WERI-Rb-1 (cell line): ENCODE results near the gene RECK.
"Not testable (repeated sequence)": the region's sequence is repeated elsewhere in the genome, so short reads cannot be mapped to it uniquely, and the experiment has no call there.

Source experiments
- DNase-seq: peaks from one replicate; pipeline ENCODE4 v3.0.0-alpha.2; 2020
- H3K27ac ChIP-seq: fragments of 250-450 bp; sonication (Bioruptor Pico); 2 replicates; pipeline ENCODE4 v1.5.1; 2020; ENCODE audit warnings: mild to moderate bottlenecking, moderate library complexity
- H3K27me3 ChIP-seq: fragments of 250-450 bp; sonication (Bioruptor Pico); 2 replicates; pipeline ENCODE4 v1.5.1; 2021; ENCODE audit warnings: mild to moderate bottlenecking, low read depth, moderate library complexity; ENCODE audit not compliant: insufficient read depth, severe bottlenecking
- H3K36me3 ChIP-seq: fragments of 250-450 bp; sonication (Bioruptor Pico); 2 replicates; pipeline ENCODE4 v1.5.1; 2020; ENCODE audit warnings: mild to moderate bottlenecking, moderate library complexity
- H3K4me3 ChIP-seq: 2 replicates; pipeline ENCODE4 v1.5.1; 2011; ENCODE audit warnings: low read depth, mild to moderate bottlenecking, control low read depth, low read length
- H3K9me3 ChIP-seq: fragments of 250-450 bp; sonication (Bioruptor Pico); 2 replicates; pipeline ENCODE4 v1.5.1; 2021; ENCODE audit warnings: mild to moderate bottlenecking, moderate library complexity; ENCODE audit not compliant: severe bottlenecking
- TF ChIP-seq, protein P1 (sequence below): IDR thresholded peaks from 2 replicates; pipeline ENCODE4 v1.5.1; 2011; ENCODE audit warnings: low read depth, mild to moderate bottlenecking, control low read depth, inconsistent platforms, low read length

Gene RECK

DNA sequence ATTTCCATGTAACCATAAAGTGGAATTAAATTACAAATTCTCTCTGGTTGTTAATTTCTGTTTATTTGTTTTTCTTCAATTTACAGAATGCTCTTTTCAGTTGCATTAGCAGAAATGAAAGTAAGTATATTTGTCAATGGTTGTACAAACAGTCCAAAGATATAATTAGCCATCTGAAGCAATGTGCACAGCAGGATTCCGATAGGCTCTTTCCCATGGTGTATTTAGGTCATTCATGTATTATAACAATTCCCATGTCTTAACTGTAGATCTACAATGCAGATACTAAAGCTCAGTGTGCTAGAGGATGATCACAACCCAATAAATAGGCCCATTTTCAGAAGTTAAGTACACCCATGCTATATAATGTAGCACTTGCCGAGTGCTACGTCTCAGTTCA lies 43.8 kb downstream of the RECK start:
- no peaks in the 10 kb centered on the region for H3K36me3 ChIP-seq
- no peak overlapping the region for H3K4me3 ChIP-seq
- no peaks in the 10 kb centered on the region for H3K9me3 ChIP-seq
- TF ChIP-seq, protein P1, sequence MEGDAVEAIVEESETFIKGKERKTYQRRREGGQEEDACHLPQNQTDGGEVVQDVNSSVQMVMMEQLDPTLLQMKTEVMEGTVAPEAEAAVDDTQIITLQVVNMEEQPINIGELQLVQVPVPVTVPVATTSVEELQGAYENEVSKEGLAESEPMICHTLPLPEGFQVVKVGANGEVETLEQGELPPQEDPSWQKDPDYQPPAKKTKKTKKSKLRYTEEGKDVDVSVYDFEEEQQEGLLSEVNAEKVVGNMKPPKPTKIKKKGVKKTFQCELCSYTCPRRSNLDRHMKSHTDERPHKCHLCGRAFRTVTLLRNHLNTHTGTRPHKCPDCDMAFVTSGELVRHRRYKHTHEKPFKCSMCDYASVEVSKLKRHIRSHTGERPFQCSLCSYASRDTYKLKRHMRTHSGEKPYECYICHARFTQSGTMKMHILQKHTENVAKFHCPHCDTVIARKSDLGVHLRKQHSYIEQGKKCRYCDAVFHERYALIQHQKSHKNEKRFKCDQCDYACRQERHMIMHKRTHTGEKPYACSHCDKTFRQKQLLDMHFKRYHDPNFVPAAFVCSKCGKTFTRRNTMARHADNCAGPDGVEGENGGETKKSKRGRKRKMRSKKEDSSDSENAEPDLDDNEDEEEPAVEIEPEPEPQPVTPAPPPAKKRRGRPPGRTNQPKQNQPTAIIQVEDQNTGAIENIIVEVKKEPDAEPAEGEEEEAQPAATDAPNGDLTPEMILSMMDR = no peak
- H3K27ac ChIP-seq = no peak overlapping the region
- H3K27me3 ChIP-seq = no peaks in the 10 kb centered on the region
- DNase-seq = no peak

DNA sequence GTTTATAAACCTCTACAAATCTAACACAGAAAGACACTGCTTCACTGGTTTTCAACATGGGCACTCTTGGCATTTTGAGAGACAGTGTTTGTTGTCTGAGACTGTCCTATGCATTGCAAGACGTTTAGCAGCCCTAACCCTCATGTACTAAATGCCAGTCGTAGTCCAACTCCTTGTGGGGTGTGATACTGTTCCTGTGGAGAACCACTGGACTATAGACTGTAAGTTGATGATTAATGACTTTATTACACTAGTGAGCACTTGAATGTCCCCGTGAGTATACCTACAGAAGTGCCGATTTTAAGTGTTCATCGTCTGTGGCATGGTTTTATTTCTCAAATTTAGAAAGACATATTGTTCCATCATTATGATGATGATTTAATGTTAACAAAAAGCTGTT lies 46.2 kb downstream of the RECK start:
- TF ChIP-seq, protein P1 = no peak
- no peaks in the 10 kb centered on the region for H3K9me3 ChIP-seq
- no peak overlapping the region for H3K4me3 ChIP-seq
- no peak overlapping the region for H3K27ac ChIP-seq
- DNase-seq = no peak
- H3K27me3 ChIP-seq = no peaks in the 10 kb centered on the region
- H3K36me3 ChIP-seq = no peaks in the 10 kb centered on the region

DNA sequence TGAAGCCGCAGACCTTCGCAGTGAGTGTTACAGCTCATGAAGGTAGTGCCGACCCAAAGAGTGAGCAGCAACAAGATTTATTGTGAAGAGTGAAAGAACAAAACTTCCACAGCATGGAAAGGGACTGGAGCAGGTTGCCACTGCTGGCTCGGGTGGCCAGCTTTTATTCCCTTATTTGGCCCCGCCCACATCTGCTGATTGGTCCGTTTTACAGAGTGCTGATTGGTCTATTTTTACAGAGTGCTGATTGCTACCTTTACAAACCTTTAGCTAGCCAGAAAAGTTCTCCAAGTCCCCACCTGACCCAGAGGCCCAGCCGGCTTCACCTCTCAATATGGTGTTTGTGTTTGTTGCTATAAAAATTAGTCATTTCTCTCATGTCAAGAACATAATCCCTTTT lies 49.7 kb downstream of the RECK start:
- Histone ChIP-seq H3K9me3 (no peaks in the 10 kb centered on the region), H3K36me3 (no peaks in the 10 kb centered on the region), H3K27me3 (no peaks in the 10 kb centered on the region), H3K4me3 (no peak overlapping the region), H3K27ac (no peak overlapping the region)
- DNase-seq = no peak
- TF ChIP-seq, protein P1 = no peak

DNA sequence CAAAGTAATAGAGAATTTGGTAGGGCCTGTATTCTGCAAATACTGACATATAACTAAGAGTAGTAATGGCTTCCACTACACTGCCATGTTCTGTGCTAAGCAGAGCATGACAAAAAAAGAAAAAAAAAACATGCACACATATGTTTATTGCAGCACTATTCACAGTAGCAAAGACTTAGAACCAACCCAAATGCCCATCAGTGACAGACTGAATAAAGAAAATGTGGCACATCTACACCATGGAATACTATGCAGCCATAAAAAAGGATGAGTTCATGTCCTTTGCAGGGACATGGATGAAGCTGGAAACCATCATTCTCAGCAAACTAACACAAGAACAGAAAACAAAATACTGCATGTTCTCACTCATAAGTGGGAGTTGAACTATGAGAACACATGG lies 50.3 kb downstream of the RECK start:
- not testable (repeated sequence) for H3K4me3 ChIP-seq, H3K9me3 ChIP-seq, H3K27ac ChIP-seq, DNase-seq, H3K36me3 ChIP-seq, H3K27me3 ChIP-seq

DNA sequence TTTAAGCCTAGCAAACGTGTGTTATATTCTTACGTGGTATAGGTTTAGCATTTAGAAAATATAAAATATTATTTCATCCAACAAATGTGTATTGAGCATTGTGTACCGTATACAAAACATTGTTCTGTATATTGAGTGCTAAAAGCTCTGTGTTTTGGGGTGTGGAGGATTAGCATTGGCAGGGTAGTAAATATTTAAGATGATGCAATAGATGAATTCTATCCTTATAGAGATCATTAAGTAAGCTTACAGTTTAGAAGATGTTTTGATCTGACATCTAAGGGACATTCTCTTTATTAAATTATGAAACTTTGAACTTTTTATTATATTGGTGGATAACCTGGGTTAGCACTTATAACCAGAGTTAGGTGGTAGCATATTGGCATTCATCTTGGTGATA lies 51.3 kb downstream of the RECK start:
- no peak for DNase-seq
- TF ChIP-seq, protein P1 = no peak
- no peaks in the 10 kb centered on the region for H3K27me3 ChIP-seq
- no peak overlapping the region for H3K27ac ChIP-seq
- no peaks in the 10 kb centered on the region for H3K36me3 ChIP-seq
- no peak overlapping the region for H3K4me3 ChIP-seq
- no peaks in the 10 kb centered on the region for H3K9me3 ChIP-seq

DNA sequence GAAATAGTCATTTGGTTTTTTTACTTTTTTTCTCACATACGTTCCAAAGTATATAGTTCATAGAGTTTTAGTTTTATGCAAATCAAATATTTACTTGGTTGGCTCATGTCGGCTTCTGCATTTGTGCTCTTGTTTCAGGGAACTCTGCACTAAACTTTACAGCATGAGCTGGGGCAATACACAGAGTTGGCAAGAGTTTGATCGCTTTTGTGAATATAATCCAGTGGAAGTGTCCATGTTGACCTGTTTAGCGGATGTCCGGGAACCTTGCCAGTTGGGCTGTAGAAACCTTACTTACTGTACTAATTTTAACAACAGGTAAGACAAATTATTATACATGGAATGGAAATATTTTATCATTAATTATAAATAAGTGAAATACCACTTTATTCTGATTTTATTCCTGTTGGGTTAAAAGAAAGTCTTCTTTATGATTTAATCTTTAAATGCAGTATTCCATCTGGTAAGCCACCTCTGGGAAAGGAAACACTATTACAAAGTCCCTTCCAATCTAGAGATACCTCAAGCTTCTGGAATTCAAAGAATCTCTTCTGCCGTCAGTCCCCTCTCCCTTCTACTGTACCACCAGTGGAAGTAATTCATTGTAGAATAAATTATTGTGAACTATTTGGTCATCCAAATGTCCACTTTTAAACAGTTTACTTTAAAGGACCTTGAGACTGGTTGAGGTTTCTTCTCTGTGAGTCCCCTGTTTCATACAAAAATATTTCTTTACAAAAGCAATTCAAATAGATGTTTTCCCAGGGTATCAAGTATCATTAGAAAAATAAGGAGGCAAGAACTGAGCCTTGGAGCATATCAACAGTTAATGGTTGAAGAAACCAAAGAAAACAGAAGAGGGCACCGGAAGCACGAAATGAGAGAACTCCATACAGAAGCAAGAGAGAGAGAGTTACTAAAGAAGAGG lies 54.6 kb downstream of the RECK start:
- no peaks in the 10 kb centered on the region for H3K27me3 ChIP-seq
- no peak for DNase-seq
- TF ChIP-seq, protein P1 = no peak
- no peaks in the 10 kb centered on the region for H3K9me3 ChIP-seq
- H3K36me3 ChIP-seq = no peaks in the 10 kb centered on the region
- no peak overlapping the region for H3K27ac ChIP-seq
- H3K4me3 ChIP-seq = no peak overlapping the region
